ENCODE data around the gene GPR39.

- TF ChIP-seq SIN3A (IDR thresholded peaks at IDR 0.05; ENCODE audit: borderline replicate concordance, insufficient read depth, low read depth, low read length) = no peak
- no peak for TF ChIP-seq REST (IDR thresholded peaks at IDR 0.05; ENCODE audit: insufficient read depth in 1 of 2, low read depth in 2 of 2, low read length in 1 of 2)
- TF ChIP-seq CTCF (IDR thresholded peaks at IDR 0.05) = no peak
Measured at GRCh38 chr2:132462236-132462635, 45.6 kb downstream of the GPR39 start.

Data from Panc1 (cell line).